K562 (cell line): ENCODE results near the gene RAI14.

Experiments used
- BDP1 ChIP-seq: IDR thresholded peaks from 3 replicates; pipeline ENCODE4 v1.6.1; 2011; ENCODE audit not compliant: insufficient read length, insufficient read depth
- FOXK2 ChIP-seq, 2 experiments: fragments of 450-650 bp; IDR thresholded peaks in 1 of 2; conservative IDR thresholded peaks in 1 of 2; 2 replicates each; pipeline ENCODE4 v1.6.1; 2016; ENCODE audit warnings: low read depth in 2 of 2, mild to moderate bottlenecking in 1 of 2
- PCBP2 ChIP-seq: fragments of 200-400 bp; formaldehyde crosslinking; IDR thresholded peaks from 2 replicates; pipeline ENCODE4 v1.6.1; 2018; ENCODE audit warnings: low read length, low read depth, mild to moderate bottlenecking, moderate library complexity; ENCODE audit not compliant: poor library complexity, severe bottlenecking
- PML ChIP-seq: IDR thresholded peaks from 2 replicates; pipeline ENCODE4 v1.6.1; 2012; ENCODE audit warnings: low read length, inconsistent platforms
- PRMT5 ChIP-seq: sonication (generic); formaldehyde crosslinking; IDR thresholded peaks from 2 replicates; pipeline ENCODE4 v1.5.0; 2020; ENCODE audit warnings: missing genetic modification reagents
- RAD21 ChIP-seq, 2 experiments: fragments of 250-450 bp in 1 of 2; fragments of 450-650 bp in 1 of 2; sonication (Bioruptor Pico) in 1 of 2; formaldehyde crosslinking in 1 of 2; IDR thresholded peaks in 1 of 2; conservative IDR thresholded peaks in 1 of 2; 2 replicates each; pipeline versions ENCODE4 v1.4.0 to v1.8.0; 2020 to 2022; ENCODE audit warnings: mild to moderate bottlenecking in 2 of 2, moderate library complexity in 1 of 2
- ZNF445 ChIP-seq: fragments of 250-450 bp; sonication (Bioruptor Pico); IDR thresholded peaks from 2 replicates; pipeline ENCODE4 v1.4.0; 2020; ENCODE audit warnings: low read depth, mild to moderate bottlenecking, moderate library complexity
- TF ChIP-seq, protein P1 (sequence below): fragments of 150-350 bp; conservative IDR thresholded peaks from 2 replicates; pipeline ENCODE4 v1.6.1; 2014; ENCODE audit warnings: low read length

DNA sequence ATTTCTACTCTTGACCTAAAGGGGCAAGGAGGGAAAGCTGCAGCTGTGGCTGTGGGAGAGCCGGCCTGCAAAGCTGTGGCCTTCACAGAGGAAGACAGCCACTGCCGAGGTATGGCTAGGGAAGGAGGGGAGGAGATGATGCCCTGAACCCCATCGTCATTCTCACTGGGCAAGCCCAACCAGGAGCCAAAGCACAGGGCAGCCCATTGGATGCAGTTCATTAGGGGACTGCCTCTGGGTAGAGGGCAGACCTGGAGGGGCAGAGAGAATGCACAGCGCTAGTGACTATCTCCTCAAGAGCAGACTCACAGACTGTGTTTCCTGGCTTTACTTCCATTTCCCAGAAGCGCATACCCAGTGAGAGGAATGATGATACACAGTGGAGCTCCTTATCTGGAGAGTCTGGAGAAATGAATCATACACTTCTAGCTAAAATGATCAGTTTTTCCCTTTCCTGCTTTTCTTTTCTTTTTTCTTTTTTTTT lies 135.7 kb downstream of the RAI14 start:
- TF ChIP-seq ZNF445 (CRISPR knock-in tag) (no peak), RAD21 (CRISPR knock-in tag; conservative IDR thresholded peaks at IDR 0.05 in 1 of 2, IDR thresholded peaks at IDR 0.05 in 1 of 2) (no peak), PCBP2 (no peak), FOXK2 (conservative IDR thresholded peaks at IDR 0.05 in 1 of 2, IDR thresholded peaks at IDR 0.05 in 1 of 2; ENCODE audit: low read depth in 2 of 2) (no peak), BDP1 (no peak), PRMT5 (CRISPR knock-in tag) (no peak), PML (no peak)
- TF ChIP-seq, protein P1, sequence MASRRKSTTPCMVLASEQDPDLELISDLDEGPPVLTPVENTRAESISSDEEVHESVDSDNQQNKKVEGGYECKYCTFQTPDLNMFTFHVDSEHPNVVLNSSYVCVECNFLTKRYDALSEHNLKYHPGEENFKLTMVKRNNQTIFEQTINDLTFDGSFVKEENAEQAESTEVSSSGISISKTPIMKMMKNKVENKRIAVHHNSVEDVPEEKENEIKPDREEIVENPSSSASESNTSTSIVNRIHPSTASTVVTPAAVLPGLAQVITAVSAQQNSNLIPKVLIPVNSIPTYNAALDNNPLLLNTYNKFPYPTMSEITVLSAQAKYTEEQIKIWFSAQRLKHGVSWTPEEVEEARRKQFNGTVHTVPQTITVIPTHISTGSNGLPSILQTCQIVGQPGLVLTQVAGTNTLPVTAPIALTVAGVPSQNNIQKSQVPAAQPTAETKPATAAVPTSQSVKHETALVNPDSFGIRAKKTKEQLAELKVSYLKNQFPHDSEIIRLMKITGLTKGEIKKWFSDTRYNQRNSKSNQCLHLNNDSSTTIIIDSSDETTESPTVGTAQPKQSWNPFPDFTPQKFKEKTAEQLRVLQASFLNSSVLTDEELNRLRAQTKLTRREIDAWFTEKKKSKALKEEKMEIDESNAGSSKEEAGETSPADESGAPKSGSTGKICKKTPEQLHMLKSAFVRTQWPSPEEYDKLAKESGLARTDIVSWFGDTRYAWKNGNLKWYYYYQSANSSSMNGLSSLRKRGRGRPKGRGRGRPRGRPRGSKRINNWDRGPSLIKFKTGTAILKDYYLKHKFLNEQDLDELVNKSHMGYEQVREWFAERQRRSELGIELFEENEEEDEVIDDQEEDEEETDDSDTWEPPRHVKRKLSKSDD, result no peak
